HG03159 (cell line): ENCODE measurements around the gene FAM185A.
"Not testable (repeated sequence)": the region's sequence is repeated elsewhere in the genome, so short reads cannot be mapped to it uniquely, and the experiment has no call there.

Experiments
- ATAC-seq: cut with Tn5 transposase; IDR thresholded peaks from one replicate; pipeline ENCODE4 v1.9.1; 2021; ENCODE audit warnings: mild to moderate bottlenecking, moderate library complexity; ENCODE audit not compliant: unreplicated experiment

Gene FAM185A

DNA sequence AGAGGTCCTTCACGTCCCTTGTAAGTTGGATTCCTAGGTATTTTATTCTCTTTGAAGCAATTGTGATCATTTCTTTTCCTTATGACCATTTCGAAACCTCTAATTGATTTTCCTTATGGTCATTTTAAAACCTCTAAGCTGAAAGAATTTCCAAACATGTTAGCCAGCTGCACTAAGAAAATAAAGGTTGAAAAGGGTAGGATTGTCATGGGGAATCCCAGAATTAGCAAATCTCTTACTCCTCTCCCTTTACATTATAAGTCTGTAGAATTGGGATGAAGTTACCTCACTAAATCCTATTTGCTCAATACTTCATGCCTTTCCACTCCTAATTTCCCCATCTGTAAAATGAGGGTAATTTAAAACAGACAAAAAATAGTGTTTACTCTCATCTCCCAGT lies 79.5 kb downstream of the FAM185A start:
- ATAC-seq = no peak

DNA sequence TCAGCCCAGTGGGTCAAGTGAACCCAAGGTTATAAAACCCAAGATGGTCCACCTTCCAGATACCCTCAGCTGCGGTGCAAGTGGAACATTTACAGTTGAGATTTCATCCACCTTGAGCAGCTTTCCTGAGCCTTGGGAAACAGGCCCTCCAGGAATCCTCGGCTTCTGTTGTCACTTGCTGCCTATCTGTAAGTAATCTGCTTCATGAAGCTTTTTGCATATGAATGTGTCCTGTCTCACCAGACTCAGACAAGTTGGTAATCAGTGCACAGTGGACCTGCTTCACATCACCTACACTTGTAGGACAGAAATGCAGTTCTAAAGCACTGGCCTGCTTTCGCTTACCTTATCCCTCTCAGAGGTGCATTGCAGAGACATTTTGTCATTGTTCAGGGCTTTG lies 80.3 kb downstream of the FAM185A start:
- no peak for ATAC-seq

DNA sequence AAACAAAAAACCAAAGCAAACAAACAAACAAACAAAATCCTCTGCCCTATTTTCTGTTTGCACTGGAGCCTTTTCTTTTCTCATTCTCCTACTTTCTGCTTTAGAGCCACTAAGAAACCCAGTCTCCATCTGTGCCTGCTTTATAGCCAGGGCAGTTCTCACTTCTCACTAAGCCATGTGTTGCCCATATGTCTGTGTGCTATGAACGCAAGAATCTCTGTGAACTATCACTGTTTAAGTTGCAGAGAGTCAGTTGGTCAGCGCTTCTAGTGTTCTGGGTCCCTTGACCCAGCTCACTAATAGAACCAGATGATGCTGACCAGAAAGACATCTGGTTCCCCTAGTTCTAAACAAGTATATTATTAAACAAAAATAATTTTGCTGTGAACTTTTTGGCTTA lies 81.4 kb downstream of the FAM185A start:
- no peak for ATAC-seq

DNA sequence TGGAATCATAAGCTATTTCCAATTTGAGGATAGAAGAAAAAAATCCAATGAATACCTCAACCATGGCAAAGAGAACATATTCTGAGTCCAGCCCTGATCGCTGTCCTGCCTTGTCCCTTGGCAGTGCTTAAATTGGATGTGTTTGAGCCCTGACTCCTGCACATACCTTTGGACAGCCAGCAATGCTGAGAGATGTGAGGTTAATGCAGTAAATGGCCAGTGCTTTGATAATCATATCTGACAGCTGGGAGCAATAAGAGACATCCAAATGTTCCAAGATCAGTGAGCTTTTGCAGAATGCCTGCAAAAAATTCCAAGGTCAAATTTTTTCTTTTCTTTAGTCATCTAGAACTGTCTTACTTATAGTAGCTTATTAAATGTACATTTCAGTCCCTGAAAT lies 83.9 kb downstream of the FAM185A start:
- no peak for ATAC-seq

DNA sequence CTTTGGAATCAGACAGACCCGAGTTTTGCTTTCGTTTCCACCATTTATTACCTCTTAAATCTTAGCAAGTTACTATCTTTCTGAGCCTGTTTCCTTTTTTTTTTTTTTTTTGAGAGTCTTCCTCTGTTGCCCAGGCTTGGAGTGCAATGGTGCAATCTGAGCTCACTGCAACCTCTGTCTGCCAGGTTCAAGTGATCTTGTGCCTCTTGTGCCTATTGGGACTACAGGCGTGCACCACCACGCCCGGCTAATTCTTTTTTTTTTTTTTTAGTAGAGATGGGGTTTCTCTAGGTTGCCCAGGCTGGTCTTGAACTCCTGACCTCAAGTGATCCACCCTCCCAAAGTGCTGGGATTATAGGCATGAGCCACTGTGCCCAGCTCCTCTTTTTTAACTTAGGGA lies 84.5 kb downstream of the FAM185A start:
- ATAC-seq = no peak

DNA sequence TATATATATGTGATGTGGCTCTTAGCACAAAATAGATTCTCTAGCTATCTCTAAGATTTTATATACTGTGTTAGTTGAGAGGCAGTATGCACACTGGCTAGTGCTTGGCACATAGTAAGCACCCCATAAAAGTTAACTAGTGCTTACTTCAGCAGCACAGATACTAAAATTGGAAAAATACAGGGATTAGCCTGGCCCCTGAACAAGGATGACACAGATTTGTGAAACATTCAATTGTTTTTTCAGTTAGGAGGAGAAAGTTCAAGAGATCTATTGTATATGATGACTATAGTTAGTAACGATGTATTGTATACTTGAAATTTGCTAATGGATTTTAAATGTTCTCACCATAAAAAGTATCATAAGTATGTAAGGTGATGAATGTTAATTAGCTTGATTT lies 85.7 kb downstream of the FAM185A start:
- no peak for ATAC-seq

DNA sequence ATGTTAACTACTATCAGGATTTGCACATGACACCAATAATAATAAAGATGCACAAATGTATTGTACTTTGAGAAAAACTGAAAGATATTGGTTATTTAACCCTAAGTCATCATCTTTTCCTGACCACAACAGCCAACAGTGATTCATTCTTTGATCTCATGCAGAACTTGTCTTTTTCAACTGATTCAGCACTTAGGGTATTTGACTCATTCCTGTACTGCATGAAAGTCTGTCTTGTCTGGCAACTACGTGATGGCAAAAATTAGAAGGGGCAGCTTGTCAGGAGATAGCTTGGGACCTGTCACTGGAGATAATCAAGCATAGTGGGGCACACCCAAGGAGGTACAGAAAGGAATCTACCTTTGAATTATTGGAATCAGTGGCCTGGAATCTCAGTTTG lies 86.2 kb downstream of the FAM185A start:
- ATAC-seq = peak; percentile 83

DNA sequence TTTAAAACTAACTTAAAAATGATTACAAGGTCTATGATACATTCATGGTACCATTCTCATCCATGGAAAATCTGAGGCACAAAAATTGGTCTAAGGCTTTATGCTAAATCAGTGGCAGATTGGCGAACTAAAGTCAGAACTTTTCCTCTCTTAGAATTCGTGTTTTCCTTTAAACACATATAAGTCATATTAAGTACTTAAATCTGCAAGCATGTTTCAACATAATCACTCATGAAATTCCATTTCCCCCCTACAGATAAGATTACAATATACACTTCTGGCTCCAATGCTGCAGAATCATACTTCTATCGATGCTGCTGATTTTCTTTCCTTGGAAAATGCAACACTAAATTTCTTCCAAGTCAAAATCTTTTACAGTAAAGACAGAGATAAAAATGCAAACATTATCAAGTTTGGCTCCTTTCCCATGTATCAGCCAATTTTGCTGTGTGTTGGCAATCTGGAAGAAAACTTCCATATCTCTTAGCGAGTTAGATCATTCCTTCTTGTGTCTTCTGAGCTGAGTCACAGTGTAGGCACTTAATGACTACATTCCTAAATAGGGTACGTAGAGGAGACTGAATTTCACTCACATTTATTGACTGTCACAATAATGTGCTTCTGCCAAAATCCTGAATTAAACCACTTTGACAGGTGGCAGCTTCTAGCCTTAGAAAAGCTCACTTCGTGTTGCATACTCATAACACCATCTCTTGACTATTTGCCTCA lies 87.6 kb downstream of the FAM185A start:
- ATAC-seq = no peak

DNA sequence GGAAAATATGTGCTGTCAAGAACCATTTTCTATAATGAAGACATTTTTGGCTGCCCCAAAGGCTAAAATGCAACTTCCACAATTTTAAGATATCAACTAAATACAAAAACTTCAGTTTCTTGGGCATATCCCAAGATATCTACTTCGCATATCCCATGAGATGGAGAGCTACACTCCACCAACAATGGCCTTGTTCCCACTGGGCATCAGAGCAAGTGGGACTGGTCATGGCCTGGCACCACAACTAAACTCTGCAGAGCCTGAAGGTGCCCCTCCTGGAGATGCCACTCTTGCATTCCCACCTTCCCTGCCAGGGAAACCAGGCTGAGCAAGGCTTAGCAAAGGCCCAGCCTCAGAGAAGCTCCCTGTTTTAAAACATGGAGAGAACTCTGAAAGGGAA lies 88.2 kb downstream of the FAM185A start:
- no peak for ATAC-seq

DNA sequence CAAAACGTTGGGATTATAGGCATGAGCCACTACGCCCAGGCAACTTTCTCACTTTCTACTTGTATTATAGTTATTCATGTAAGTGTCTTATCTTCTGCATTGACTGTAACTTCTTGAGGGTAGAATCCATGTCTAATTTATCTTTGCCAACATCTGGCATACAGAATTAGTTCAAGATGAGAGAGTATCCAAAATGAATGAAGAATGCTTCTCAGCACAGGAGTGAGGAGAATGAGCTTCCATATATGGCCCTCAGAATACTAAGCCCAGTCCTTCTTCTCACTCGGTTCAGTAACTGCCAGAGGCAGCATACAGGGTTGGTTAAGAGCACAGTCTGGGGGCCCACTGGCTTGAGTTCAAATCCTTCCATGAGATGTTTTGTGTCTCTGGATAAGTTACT lies 89.0 kb downstream of the FAM185A start:
- ATAC-seq = no peak

DNA sequence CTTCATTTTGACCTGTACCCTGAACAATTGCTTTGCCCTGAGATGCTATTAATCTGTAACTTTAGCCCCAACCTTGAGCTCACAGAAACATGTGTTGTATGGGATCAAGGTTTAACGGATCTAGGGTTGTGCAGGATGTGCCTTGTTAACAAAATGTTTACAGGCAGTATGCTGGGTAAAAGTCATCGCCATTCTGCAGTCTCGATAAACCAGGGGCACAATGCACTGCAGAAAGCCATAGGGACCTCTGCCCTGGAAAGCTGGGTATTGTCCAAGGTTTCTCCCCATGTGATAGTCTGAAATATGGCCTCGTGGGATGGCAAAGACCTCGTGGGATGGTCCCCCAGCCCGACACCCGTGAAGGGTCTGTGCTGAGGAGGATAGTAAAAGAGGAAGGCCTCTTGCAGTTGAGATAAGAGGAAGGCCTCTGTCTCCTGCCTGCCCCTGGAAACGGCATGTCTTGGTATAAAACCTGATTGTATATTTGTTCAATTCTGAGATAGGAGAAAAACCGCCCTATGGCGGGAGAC lies 89.8 kb downstream of the FAM185A start:
- not testable (repeated sequence) for ATAC-seq

DNA sequence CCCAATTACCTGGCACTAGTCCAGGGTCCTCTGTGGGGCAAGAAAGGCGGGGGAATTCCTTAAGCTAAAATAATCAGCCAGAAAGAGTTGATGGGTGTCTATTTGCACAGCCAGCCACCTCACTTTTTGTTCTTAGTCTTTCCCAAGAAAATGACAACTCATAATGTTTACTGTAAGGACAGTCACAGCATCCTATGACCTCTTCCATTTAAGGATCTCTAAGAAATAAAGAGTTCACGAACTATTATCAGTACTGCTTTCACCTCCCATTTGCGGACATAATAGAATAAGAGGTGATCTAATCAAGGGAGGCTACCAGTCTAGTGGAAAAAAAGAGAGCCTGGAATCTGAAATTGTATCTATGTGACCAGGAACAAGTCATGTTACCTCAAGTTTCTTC lies 91.6 kb downstream of the FAM185A start:
- no peak for ATAC-seq

DNA sequence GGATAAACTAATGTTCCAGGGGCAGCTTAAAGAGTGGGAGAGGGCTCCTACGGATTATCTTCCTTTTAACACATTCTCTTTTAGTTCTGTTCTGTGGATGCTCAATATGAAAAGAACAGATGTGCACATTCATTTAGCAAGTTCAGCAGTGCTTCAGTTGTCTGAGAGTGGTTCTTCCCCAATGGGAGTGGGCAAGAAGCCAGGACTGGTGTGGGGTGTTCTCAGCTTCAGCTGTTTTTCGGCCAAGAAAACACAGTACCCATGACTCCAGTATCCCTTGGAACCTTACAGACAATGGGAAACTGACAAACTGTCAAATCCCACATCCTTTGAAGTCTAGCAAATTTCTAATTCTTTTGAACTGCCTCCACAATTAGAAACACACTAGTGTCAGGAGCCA lies 92.5 kb downstream of the FAM185A start:
- ATAC-seq = no peak

DNA sequence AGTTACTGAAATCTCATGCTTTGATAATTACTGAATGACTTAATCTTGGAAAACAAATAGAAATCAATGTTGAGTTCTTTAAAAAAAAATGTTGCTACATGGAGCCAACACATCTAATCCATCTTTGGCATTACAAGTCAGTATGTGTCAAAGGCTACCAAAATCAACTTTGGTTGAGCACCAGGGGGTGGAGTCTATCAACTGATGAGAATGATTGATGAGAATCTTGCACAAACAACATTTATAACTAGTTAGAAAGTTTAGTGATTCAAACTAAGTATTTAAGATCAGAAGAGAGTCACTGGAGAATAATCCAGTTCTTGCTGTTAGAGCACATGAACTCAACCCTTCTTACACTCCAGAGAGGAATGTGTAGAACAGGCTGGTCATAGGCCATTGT lies 93.5 kb downstream of the FAM185A start:
- no peak for ATAC-seq

DNA sequence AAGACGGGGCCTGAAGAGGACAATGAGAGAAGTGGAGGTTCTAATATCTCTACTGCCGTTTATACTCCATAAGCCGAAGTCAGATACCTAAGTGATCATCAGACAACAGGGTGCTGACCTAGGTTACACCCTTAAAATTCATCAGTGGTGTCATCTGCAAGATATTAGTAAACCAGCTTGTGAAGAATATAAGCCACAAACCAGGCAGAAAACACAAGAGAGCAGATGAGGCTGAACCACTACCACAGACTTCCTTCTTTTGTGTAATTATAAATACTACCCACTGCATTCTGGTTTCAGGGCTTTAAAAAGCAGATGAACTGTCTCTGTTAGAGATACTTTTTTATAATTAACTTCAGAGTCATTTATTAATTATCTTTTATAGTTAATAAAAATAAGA lies 95.1 kb downstream of the FAM185A start:
- ATAC-seq = peak; percentile 83

DNA sequence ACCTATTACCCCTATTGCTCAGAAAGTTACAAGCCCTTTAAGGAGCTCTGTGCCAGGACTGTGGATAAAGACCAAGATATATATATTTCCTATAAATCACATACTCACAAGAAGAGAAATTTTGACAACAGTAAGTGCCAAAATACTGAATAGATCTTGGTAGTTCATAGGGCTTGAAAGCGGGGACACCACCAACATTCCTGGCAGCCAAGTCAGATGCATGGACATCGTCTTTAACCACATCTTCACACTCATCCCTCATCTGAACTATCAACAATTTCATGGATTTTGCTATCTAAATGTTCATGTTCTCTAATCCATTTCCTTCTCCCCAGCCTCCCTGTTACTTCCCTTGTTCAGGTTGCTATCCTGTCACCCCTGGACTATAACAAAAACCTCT lies 96.5 kb downstream of the FAM185A start:
- no peak for ATAC-seq

DNA sequence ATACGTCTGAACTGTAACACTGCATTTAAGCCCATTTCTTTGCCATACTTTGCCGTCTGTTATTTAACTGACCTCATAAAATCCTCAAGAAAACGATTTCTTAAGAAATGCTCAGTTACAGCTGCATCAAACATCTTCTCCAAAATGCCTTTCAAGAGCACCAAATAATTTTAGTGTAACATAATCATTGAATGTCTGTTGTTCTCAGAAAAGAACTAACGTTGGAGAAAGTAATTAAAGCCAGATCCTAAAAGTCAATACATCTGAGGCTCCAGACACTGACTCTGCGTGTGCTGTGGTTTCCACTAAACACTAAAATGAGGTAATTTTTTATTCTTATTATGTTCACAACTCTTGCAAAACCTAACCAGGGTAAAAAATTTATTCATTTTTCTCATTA lies 100.3 kb downstream of the FAM185A start:
- ATAC-seq = no peak

DNA sequence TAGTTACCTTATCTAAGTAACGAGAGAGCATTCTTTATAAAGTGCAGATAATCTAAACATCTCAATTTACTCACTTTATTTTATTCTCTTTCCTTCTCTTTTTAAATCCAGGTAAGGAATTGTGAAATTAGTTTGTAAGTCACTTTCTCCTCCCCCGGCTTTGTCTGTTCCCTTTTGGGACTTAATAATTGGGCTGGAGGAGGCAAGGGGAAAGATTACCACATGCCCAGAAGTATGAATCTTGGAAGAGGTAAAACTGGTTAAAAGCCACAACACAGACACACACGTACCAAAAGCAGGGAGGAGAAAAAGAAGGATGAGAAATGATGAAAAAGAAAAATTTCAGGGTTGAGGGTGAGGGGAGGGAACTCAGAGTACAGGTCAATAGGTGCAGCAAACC lies 100.7 kb downstream of the FAM185A start:
- ATAC-seq = no peak

DNA sequence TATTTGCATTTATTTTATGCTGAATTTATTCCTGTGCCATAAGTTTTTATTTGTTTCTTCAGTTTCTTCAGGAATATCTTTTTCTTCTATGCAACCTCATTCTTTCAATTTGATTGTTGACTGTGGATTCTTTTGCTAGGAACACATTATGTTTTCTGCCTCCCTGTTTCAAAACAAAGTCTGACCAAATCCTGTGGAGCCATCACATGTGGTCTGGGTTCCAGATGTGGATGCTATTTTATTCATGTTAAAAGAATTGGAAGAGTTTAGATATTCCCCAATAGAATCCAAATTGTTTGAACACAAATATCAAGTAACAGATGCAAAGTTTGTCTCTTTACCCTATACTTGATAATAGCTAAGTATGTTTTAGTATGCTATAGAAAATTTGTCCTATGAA lies 107.2 kb downstream of the FAM185A start:
- ATAC-seq = no peak
